IMR-90 (cell line): ENCODE results near the gene ATP6V0E2. TPM values are rescaled to one million over a fixed set of nuclear protein-coding genes. Genes with fewer than 3 reads are reported as not detected.

Source experiments
- ATAC-seq: fragments of 200-7000 bp; cut with Tn5 transposase; 2 replicates; pipeline ENCODE4 v1.9.1; 2020; ENCODE audit warnings: low read depth, mild to moderate bottlenecking, moderate library complexity
- BruUV-seq: library from RNA; stranded (reverse); fragments of 400-500 nt; replicated peaks from 2 replicates; lab custom pipeline; 2021; lab: Mats Ljungman, UMichigan
- CTCF ChIA-PET: fragments of 300-600 bp; formaldehyde crosslinking; extraction: SDS; loops from one replicate; lab custom pipeline; 2021; ENCODE audit warnings: antibody characterized with exemption; lab: Yijun Ruan, JAX
- POLR2A ChIA-PET: fragments of 300-600 bp; sonication (Branson Sonifier 250); formaldehyde crosslinking; loops from one replicate; lab custom pipeline; 2022; ENCODE audit warnings: antibody characterized with exemption; ENCODE audit not compliant: unreplicated experiment; lab: Charles Lee
- DNase-seq: peaks from one replicate; pipeline ENCODE4 v3.0.0; 2013
- H2AFZ ChIP-seq: replicated peaks from 2 replicates; pipeline ENCODE3; 2013; ENCODE audit warnings: low read length, mild to moderate bottlenecking; ENCODE audit not compliant: poor library complexity
- H2AK5ac ChIP-seq: 2 replicates; pipeline ENCODE4 v1.6.1; 2013; ENCODE audit warnings: low read depth, low read length, inconsistent platforms
- H2AK9ac ChIP-seq: replicated peaks from 2 replicates; pipeline ENCODE3; 2013; ENCODE audit warnings: mild to moderate bottlenecking, low read depth, low read length, moderate library complexity; ENCODE audit not compliant: poor library complexity
- H2BK120ac ChIP-seq: 2 replicates; pipeline ENCODE4 v1.6.1; 2013; ENCODE audit warnings: low read depth, low read length, inconsistent platforms
- H2BK15ac ChIP-seq: 3 replicates; pipeline ENCODE4 v1.6.1; 2013; ENCODE audit warnings: low read depth, low read length, inconsistent platforms
- H2BK20ac ChIP-seq: 2 replicates; pipeline ENCODE4 v1.6.1; 2013; ENCODE audit warnings: low read depth, mild to moderate bottlenecking, inconsistent platforms, low read length, moderate library complexity
- H2BK5ac ChIP-seq: 2 replicates; pipeline ENCODE4 v1.6.1; 2013; ENCODE audit warnings: mild to moderate bottlenecking, low read depth, low read length, inconsistent platforms; ENCODE audit not compliant: poor library complexity, severe bottlenecking
- H3K14ac ChIP-seq: replicated peaks from 2 replicates; pipeline ENCODE4 v1.6.1; 2013; ENCODE audit warnings: low read depth, low read length, inconsistent platforms
- H3K18ac ChIP-seq: 2 replicates; pipeline ENCODE4 v1.6.1; 2013; ENCODE audit warnings: low read depth, low read length, control low read depth
- H3K23ac ChIP-seq: 2 replicates; pipeline ENCODE4 v1.6.1; 2013; ENCODE audit warnings: low read depth, low read length, inconsistent platforms
- H3K27ac ChIP-seq: 2 replicates; pipeline ENCODE4 v1.5.1; 2013; ENCODE audit warnings: mild to moderate bottlenecking, control low read depth, low read length; ENCODE audit not compliant: insufficient read depth
- H3K27me3 ChIP-seq: 2 replicates; pipeline ENCODE4 v1.6.1; 2013; ENCODE audit warnings: low read length; ENCODE audit not compliant: control insufficient read depth, insufficient read depth
- H3K36me3 ChIP-seq: 2 replicates; pipeline ENCODE4 v1.6.1; 2013; ENCODE audit warnings: low read length, mixed read lengths; ENCODE audit not compliant: control insufficient read depth, insufficient read depth
- H3K4ac ChIP-seq: 2 replicates; pipeline ENCODE4 v1.6.1; 2013; ENCODE audit warnings: low read depth, low read length, inconsistent platforms
- H3K4me1 ChIP-seq: 2 replicates; pipeline ENCODE4 v1.6.1; 2013; ENCODE audit warnings: low read length, mixed read lengths; ENCODE audit not compliant: control insufficient read depth, insufficient read depth
- H3K4me2 ChIP-seq: 2 replicates; pipeline ENCODE4 v1.6.1; 2013; ENCODE audit warnings: low read depth, mild to moderate bottlenecking, control low read depth, low read length, moderate library complexity
- H3K4me3 ChIP-seq: 2 replicates; pipeline ENCODE4 v1.5.1; 2013; ENCODE audit warnings: low read depth, mild to moderate bottlenecking, control low read depth, low read length, moderate library complexity; ENCODE audit not compliant: insufficient read depth
- H3K56ac ChIP-seq: 2 replicates; pipeline ENCODE4 v1.6.1; 2013; ENCODE audit warnings: low read length, inconsistent platforms; ENCODE audit not compliant: insufficient read depth; ENCODE audit errors: extremely low read depth
- H3K79me1 ChIP-seq, 2 experiments: 2 replicates each; pipeline ENCODE4 v1.6.1; 2013; ENCODE audit warnings: low read length in 2 of 2, inconsistent platforms in 1 of 2, low read depth in 1 of 2
- H3K9ac ChIP-seq: 2 replicates; pipeline ENCODE4 v1.6.1; 2013; ENCODE audit warnings: low read depth, low read length, control low read depth
- H3K9me1 ChIP-seq: 2 replicates; pipeline ENCODE4 v1.6.1; 2013; ENCODE audit warnings: low read length, inconsistent platforms; ENCODE audit not compliant: insufficient read depth
- H3K9me3 ChIP-seq: 2 replicates; pipeline ENCODE4 v1.6.1; 2013; ENCODE audit warnings: low read length; ENCODE audit not compliant: control insufficient read depth, insufficient read depth
- H4K20me1 ChIP-seq: 2 replicates; pipeline ENCODE4 v1.6.1; 2013; ENCODE audit warnings: low read length, inconsistent platforms; ENCODE audit not compliant: insufficient read depth
- H4K5ac ChIP-seq: 2 replicates; pipeline ENCODE4 v1.6.1; 2013; ENCODE audit warnings: mild to moderate bottlenecking, low read depth, low read length, control low read depth
- H4K8ac ChIP-seq, 2 experiments: 2 replicates each; pipeline ENCODE4 v1.6.1; 2013; ENCODE audit warnings: low read depth in 2 of 2, low read length in 2 of 2, control low read depth in 1 of 2, inconsistent platforms in 1 of 2
- H4K91ac ChIP-seq: 2 replicates; pipeline ENCODE4 v1.6.1; 2013; ENCODE audit warnings: low read depth, low read length, inconsistent platforms; ENCODE audit not compliant: insufficient read depth
- BHLHE40 ChIP-seq: fragments of 150-350 bp; IDR thresholded peaks from 2 replicates; pipeline ENCODE4 v1.6.1; 2016; ENCODE audit warnings: mild to moderate bottlenecking, low read depth, low read length
- CEBPB ChIP-seq: IDR thresholded peaks from 2 replicates; pipeline ENCODE4 v1.6.1; 2012; ENCODE audit warnings: low read depth, low read length, improper control_type of control experiment
- CHD1 ChIP-seq: IDR thresholded peaks from 2 replicates; pipeline ENCODE4 v1.6.1; 2012; ENCODE audit warnings: low read depth, low read length, improper control_type of control experiment
- FOS ChIP-seq: fragments of 150-350 bp; IDR thresholded peaks from 2 replicates; pipeline ENCODE4 v1.6.1; 2016; ENCODE audit warnings: low read depth, low read length
- MAFK ChIP-seq: IDR thresholded peaks from 2 replicates; pipeline ENCODE4 v1.6.1; 2012; ENCODE audit warnings: low read depth, low read length, improper control_type of control experiment
- MAZ ChIP-seq: IDR thresholded peaks from 2 replicates; pipeline ENCODE4 v1.6.1; 2012; ENCODE audit warnings: low read depth, mild to moderate bottlenecking, low read length, improper control_type of control experiment, moderate library complexity, borderline replicate concordance
- MXI1 ChIP-seq: IDR thresholded peaks from 2 replicates; pipeline ENCODE4 v1.6.1; 2012; ENCODE audit warnings: low read depth, mild to moderate bottlenecking, low read length, moderate library complexity, borderline replicate concordance
- NFE2L2 ChIP-seq: fragments of 150-350 bp; IDR thresholded peaks from 2 replicates; pipeline ENCODE4 v1.6.1; 2016; ENCODE audit warnings: low read depth, mild to moderate bottlenecking, low read length
- POLR2A ChIP-seq: IDR thresholded peaks from 2 replicates; pipeline ENCODE4 v1.6.1; 2012; ENCODE audit warnings: mild to moderate bottlenecking, low read depth, low read length
- RAD21 ChIP-seq: IDR thresholded peaks from 2 replicates; pipeline ENCODE4 v1.6.1; 2012; ENCODE audit warnings: low read length, improper control_type of control experiment
- RCOR1 ChIP-seq: IDR thresholded peaks from 2 replicates; pipeline ENCODE4 v1.6.1; 2012; ENCODE audit warnings: mild to moderate bottlenecking, low read length, improper control_type of control experiment; ENCODE audit not compliant: insufficient replicate concordance
- RFX5 ChIP-seq: IDR thresholded peaks from 2 replicates; pipeline ENCODE4 v1.8.0; 2012; ENCODE audit warnings: low read depth, mild to moderate bottlenecking, low read length, moderate library complexity
- SMC3 ChIP-seq: fragments of 150-350 bp; IDR thresholded peaks from 2 replicates; pipeline ENCODE4 v1.6.1; 2016; ENCODE audit warnings: low read depth, mild to moderate bottlenecking, antibody characterized with exemption, low read length, moderate library complexity
- WGBS, 2 experiments: methylation state at CpG; one replicate each; pipeline versions ENCODE4 v1.1.5 to v1.1.7; 2013; ENCODE audit warnings: missing lambda C conversion rate in 2 of 2; ENCODE audit not compliant: insufficient read length in 1 of 2; ENCODE audit errors: extremely low coverage in 2 of 2; 5-methylcytosine and 5-hydroxymethylcytosine counted together
- dilution Hi-C: fragments of 300-500 bp; cut with HindIII; formaldehyde crosslinking; loops from one replicate; pipeline ENCODE4 v1.14.3; 2018; ENCODE audit warnings: low sequenced_read_pairs; ENCODE audit not compliant: unreplicated experiment
- in situ Hi-C: fragments of 300-500 bp; cut with MboI; formaldehyde crosslinking; loops from 3 replicates; pipeline ENCODE4 v1.14.3; 2019; ENCODE audit warnings: low sequenced_read_pairs, inconsistent platforms, mixed read lengths
- intact Hi-C: fragments of 100-400 bp; cut with micrococcal nuclease; formaldehyde crosslinking; loops from 2 replicates; pipeline ENCODE4 v1.10.0; 2022
- polyA plus RNA-seq, 3 experiments: library from polyadenylated mRNA; depleted of rRNA; stranded (reverse); fragments of >200 nt; gene quantifications; 2 replicates each; pipeline ENCODE4 v1.2.3, GENCODE V29; 2012; ENCODE audit warnings: low replicate concordance in 1 of 3
- total RNA-seq: library from RNA; depleted of rRNA; stranded (reverse); fragments of >200 nt; gene quantifications from 2 replicates; pipeline ENCODE4 v1.2.3, GENCODE V29; 2012
- TF ChIP-seq, protein P1 (sequence below): conservative IDR thresholded peaks from 2 replicates; pipeline ENCODE4 v1.5.1; 2012; ENCODE audit warnings: mild to moderate bottlenecking, low read depth, low read length, improper control_type of control experiment
- TF ChIP-seq, protein P2 (sequence below): fragments of 150-350 bp; IDR thresholded peaks from 2 replicates; pipeline ENCODE4 v1.6.1; 2017; ENCODE audit warnings: mild to moderate bottlenecking, antibody characterized with exemption, low read length, low read depth
- TF ChIP-seq, protein P3 (sequence below): fragments of 150-350 bp; IDR thresholded peaks from 2 replicates; pipeline ENCODE4 v1.6.1; 2016; ENCODE audit warnings: low read depth, mild to moderate bottlenecking, low read length, moderate library complexity, borderline replicate concordance

Gene ATP6V0E2
- total and polyA plus RNA-seq, 2 of the 4 experiments (the other 2 are of a cell fraction): 5.7 to 30.3 TPM

DNA sequence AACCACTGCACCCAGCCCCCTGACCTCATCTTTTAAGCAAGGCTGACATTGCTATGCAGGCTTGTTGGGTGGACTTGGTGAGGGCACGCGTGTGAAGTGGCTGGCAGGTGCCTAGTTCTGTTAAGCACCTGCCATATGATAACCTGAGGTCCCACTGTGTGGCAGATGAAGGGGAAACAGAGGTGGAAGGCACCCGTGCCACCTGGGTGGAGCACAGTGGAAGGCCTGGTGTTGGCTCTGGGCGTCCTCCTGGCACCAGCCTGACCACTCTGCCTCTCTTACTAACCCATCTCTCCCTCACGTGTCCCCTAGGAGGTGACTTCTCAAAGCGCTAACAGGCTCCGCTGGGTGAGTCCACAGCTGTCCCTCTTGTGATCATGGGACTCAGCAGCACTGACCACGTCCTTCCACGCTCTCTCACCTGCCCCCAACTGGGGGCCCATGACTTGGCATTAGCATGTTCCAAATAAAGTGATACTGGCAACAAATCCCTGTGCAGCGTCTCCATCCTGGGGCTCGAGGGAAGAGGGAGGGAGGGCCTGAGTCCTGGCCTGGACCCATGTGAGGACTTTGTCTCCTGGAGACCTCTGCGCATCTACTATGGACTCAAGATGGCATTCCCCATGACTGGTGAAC lies 40.2 kb upstream of the ATP6V0E2 start:
- Histone ChIP-seq H3K9me1 (peaks cover 4% of the 10 kb centered on the region; the same call in 1 of the 2 replicates), H3K9me3 (no peaks in the 10 kb centered on the region), H2BK15ac (no peak overlapping the region), H3K4me1 (no peaks in the 10 kb centered on the region), H4K20me1 (no peaks in the 10 kb centered on the region), H2AK5ac (no peak overlapping the region), H3K4me3 (no peak overlapping the region), H3K14ac (no peak overlapping the region), H3K27ac (no peak overlapping the region), H2BK120ac (no peak overlapping the region), H3K56ac (no peak overlapping the region), H3K23ac (no peak overlapping the region), H2AFZ (no peak overlapping the region), H3K4me2 (no peak overlapping the region), H3K9ac (no peak overlapping the region), H3K36me3 (no peaks in the 10 kb centered on the region), H2AK9ac (no peak overlapping the region), H3K18ac (no peak overlapping the region), H3K79me1 (0 out of 4 replicates have a peak, but pooled peaks cover 0 to under 1% of the 10 kb centered on the region in 2 experiments), H2BK20ac (no peak overlapping the region), H4K91ac (no peak overlapping the region), H2BK5ac (no peak overlapping the region), H3K27me3 (peaks cover 23% of the 10 kb centered on the region; the same call in 1 of the 2 replicates), H3K4ac (no peak overlapping the region), H4K8ac (no peak overlapping the region), H4K5ac (no peak overlapping the region)
- CTCF ChIA-PET: no interaction called here
- dilution Hi-C loops (no loop called here), intact Hi-C loops (no loop called here), in situ Hi-C loops (no loop called here)
- ATAC-seq: no peak
- 75% methylated on average over 4 of the region's 12 CpGs; no CpG with 5 or more reads in 1 of the 2 experiments for WGBS, 2 experiments
- POLR2A ChIA-PET: no interaction called here
- TF ChIP-seq, protein P1, sequence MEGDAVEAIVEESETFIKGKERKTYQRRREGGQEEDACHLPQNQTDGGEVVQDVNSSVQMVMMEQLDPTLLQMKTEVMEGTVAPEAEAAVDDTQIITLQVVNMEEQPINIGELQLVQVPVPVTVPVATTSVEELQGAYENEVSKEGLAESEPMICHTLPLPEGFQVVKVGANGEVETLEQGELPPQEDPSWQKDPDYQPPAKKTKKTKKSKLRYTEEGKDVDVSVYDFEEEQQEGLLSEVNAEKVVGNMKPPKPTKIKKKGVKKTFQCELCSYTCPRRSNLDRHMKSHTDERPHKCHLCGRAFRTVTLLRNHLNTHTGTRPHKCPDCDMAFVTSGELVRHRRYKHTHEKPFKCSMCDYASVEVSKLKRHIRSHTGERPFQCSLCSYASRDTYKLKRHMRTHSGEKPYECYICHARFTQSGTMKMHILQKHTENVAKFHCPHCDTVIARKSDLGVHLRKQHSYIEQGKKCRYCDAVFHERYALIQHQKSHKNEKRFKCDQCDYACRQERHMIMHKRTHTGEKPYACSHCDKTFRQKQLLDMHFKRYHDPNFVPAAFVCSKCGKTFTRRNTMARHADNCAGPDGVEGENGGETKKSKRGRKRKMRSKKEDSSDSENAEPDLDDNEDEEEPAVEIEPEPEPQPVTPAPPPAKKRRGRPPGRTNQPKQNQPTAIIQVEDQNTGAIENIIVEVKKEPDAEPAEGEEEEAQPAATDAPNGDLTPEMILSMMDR: no peak
- TF ChIP-seq MXI1 (no peak), RAD21 (no peak), CEBPB (no peak), FOS (no peak), MAZ (no peak), RFX5 (no peak), RCOR1 (no peak), MAFK (no peak), POLR2A (no peak), NFE2L2 (no peak), BHLHE40 (no peak), CHD1 (no peak), SMC3 (no peak)
- TF ChIP-seq, protein P2, sequence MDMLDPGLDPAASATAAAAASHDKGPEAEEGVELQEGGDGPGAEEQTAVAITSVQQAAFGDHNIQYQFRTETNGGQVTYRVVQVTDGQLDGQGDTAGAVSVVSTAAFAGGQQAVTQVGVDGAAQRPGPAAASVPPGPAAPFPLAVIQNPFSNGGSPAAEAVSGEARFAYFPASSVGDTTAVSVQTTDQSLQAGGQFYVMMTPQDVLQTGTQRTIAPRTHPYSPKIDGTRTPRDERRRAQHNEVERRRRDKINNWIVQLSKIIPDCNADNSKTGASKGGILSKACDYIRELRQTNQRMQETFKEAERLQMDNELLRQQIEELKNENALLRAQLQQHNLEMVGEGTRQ: no peak
- TF ChIP-seq, protein P3, sequence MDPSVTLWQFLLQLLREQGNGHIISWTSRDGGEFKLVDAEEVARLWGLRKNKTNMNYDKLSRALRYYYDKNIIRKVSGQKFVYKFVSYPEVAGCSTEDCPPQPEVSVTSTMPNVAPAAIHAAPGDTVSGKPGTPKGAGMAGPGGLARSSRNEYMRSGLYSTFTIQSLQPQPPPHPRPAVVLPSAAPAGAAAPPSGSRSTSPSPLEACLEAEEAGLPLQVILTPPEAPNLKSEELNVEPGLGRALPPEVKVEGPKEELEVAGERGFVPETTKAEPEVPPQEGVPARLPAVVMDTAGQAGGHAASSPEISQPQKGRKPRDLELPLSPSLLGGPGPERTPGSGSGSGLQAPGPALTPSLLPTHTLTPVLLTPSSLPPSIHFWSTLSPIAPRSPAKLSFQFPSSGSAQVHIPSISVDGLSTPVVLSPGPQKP: no peak
- BruUV-seq: no TSS peak
- DNase-seq: no peak
